BE2C (cell line): ENCODE data around the gene ELF1.
"Not testable (repeated sequence)": the region's sequence is repeated elsewhere in the genome, so short reads cannot be mapped to it uniquely, and the experiment has no call there.

Experiments
- DNase-seq: peaks from one replicate; pipeline ENCODE4 v3.0.0-alpha.2; 2020
- H3K27me3 ChIP-seq: fragments of 250-450 bp; sonication (Bioruptor Pico); 2 replicates; pipeline ENCODE4 v1.5.1; 2020; ENCODE audit warnings: mild to moderate bottlenecking
- H3K36me3 ChIP-seq: fragments of 250-450 bp; sonication (Bioruptor Pico); 2 replicates; pipeline ENCODE4 v1.5.1; 2020; ENCODE audit warnings: mild to moderate bottlenecking
- H3K4me1 ChIP-seq: fragments of 250-450 bp; sonication (Bioruptor Pico); 2 replicates; pipeline ENCODE4 v1.5.1; 2020
- H3K4me3 ChIP-seq: 2 replicates; pipeline ENCODE4 v1.5.1; 2011; ENCODE audit warnings: low read depth, low read length
- H3K9me3 ChIP-seq: fragments of 250-450 bp; sonication (Bioruptor Pico); 2 replicates; pipeline ENCODE4 v1.5.1; 2020
- CTCF ChIP-seq: IDR thresholded peaks from 2 replicates; pipeline ENCODE4 v1.5.1; 2012; ENCODE audit warnings: mild to moderate bottlenecking, low read depth, low read length

The ELF1 gene

GRCh38 chr13:40982772-40983171, 36.3 kb downstream of the ELF1 start:
- H3K4me3 ChIP-seq: no peak overlapping the region
- H3K27me3 ChIP-seq: no peaks in the 10 kb centered on the region
- no peaks in the 10 kb centered on the region for H3K36me3 ChIP-seq
- no peaks in the 10 kb centered on the region for H3K9me3 ChIP-seq
- no peak for TF ChIP-seq CTCF
- DNase-seq: no peak
- no peaks in the 10 kb centered on the region for H3K4me1 ChIP-seq

GRCh38 chr13:40981949-40982348, 37.2 kb downstream of the ELF1 start:
- Histone ChIP-seq H3K36me3 (no peaks in the 10 kb centered on the region), H3K4me3 (no peak overlapping the region), H3K9me3 (no peaks in the 10 kb centered on the region), H3K4me1 (no peaks in the 10 kb centered on the region), H3K27me3 (no peaks in the 10 kb centered on the region)
- no peak for TF ChIP-seq CTCF
- no peak for DNase-seq

GRCh38 chr13:40981361-40981760, 37.8 kb downstream of the ELF1 start:
- DNase-seq: no peak
- Histone ChIP-seq H3K36me3 (no peaks in the 10 kb centered on the region), H3K4me3 (no peak overlapping the region), H3K4me1 (no peaks in the 10 kb centered on the region), H3K27me3 (no peaks in the 10 kb centered on the region), H3K9me3 (no peaks in the 10 kb centered on the region)
- no peak for TF ChIP-seq CTCF

GRCh38 chr13:40980461-40980860, 38.7 kb downstream of the ELF1 start:
- Histone ChIP-seq H3K4me3 (no peak overlapping the region), H3K4me1 (no peaks in the 10 kb centered on the region), H3K9me3 (no peaks in the 10 kb centered on the region), H3K27me3 (no peaks in the 10 kb centered on the region), H3K36me3 (no peaks in the 10 kb centered on the region)
- DNase-seq: no peak
- TF ChIP-seq CTCF: no peak

GRCh38 chr13:40979232-40979631, 39.9 kb downstream of the ELF1 start:
- no peaks in the 10 kb centered on the region for H3K36me3 ChIP-seq
- TF ChIP-seq CTCF: no peak
- DNase-seq: no peak
- H3K9me3 ChIP-seq: no peaks in the 10 kb centered on the region
- no peaks in the 10 kb centered on the region for H3K27me3 ChIP-seq
- no peak overlapping the region for H3K4me3 ChIP-seq
- no peaks in the 10 kb centered on the region for H3K4me1 ChIP-seq

- not testable (repeated sequence) for H3K9me3 ChIP-seq, H3K27me3 ChIP-seq, DNase-seq, H3K4me3 ChIP-seq, H3K4me1 ChIP-seq, H3K36me3 ChIP-seq
Measured at GRCh38 chr13:40978109-40978508, 41.0 kb downstream of the ELF1 start.

- DNase-seq: no peak
- no peaks in the 10 kb centered on the region for H3K9me3 ChIP-seq
- no peak overlapping the region for H3K4me3 ChIP-seq
- H3K36me3 ChIP-seq: no peaks in the 10 kb centered on the region
- no peak for TF ChIP-seq CTCF
- no peaks in the 10 kb centered on the region for H3K27me3 ChIP-seq
- H3K4me1 ChIP-seq: no peaks in the 10 kb centered on the region
Measured at GRCh38 chr13:40975441-40975840, 43.7 kb downstream of the ELF1 start.
